ENCODE measurements around the gene KIF14.
A peak's percentile ranks its signal among the peaks of the same experiment; 100 is the strongest.
"Not testable (repeated sequence)": the region's sequence is repeated elsewhere in the genome, so short reads cannot be mapped to it uniquely, and the experiment has no call there.

Gene KIF14

DNA sequence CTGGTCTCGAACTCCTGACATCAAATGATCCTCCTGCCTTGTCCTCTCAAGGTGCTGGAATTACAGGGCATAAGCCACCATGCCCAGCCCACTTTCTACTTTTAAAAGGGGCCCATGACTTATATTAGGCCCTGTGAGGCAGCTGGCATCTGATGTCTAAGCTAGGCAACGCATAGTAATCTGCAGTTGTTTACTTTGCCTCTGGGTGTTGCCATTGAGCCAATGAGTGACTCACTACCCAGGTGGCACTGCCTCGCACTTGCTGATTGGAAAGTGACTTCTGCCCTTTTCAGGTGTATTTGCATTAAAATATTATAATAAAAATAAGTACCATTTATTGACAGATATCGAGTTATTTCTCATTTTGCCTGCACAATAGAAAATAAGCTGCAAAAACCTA, 84.9 kb downstream of the KIF14 start:
- DNase-seq = no peak

GRCh38 chr1:200530623-200531261, 89.8 kb downstream of the KIF14 start:
- peak; percentile 71 for DNase-seq

- DNase-seq = no peak
Measured at GRCh38 chr1:200528858-200529606, 91.5 kb downstream of the KIF14 start.

- DNase-seq = no peak
Measured at GRCh38 chr1:200527670-200528069, 92.9 kb downstream of the KIF14 start.

DNA sequence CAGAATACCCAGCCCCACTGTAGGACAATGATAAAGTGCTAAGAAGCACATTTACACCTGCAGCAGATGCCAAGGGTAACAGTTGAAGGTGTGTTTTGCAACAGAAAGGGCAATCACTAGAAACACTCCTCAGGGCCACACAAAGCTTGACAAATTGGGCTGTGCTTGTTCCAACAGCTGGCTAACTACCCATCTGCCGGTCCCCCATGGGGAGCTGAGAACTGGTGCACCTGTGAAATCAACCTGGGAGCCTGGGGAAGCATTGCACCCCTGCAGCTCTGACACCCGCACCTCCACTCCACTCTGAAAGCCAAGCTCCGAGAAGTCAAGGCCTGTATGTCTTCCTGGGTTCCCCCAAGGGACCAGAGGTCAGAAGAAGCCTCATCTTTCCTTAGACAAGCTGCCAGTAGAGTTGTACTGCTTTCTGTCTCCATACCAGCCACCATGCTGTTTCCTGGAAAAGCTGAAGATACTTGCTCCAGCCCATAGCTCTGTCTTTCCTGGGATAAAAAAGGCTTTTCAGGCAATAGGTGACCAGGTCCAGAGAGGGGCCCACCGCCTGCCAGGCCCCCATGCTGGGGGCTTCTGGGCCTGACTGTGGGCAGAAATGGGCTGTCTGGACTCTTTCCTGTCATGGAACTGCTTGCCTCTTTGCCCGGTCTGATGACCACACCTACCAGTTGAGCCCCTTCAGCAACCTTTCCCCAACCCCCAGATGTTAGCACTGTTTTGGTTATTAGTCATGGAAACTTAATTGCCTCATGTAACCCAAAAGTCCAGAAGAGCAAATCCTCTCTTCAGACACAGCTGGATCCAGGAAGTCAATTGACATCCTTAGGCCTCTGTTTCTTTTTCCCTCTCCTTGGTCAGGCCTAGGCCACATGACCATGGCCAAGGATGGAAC, 93.6 kb downstream of the KIF14 start:
- no peak for DNase-seq

DNA sequence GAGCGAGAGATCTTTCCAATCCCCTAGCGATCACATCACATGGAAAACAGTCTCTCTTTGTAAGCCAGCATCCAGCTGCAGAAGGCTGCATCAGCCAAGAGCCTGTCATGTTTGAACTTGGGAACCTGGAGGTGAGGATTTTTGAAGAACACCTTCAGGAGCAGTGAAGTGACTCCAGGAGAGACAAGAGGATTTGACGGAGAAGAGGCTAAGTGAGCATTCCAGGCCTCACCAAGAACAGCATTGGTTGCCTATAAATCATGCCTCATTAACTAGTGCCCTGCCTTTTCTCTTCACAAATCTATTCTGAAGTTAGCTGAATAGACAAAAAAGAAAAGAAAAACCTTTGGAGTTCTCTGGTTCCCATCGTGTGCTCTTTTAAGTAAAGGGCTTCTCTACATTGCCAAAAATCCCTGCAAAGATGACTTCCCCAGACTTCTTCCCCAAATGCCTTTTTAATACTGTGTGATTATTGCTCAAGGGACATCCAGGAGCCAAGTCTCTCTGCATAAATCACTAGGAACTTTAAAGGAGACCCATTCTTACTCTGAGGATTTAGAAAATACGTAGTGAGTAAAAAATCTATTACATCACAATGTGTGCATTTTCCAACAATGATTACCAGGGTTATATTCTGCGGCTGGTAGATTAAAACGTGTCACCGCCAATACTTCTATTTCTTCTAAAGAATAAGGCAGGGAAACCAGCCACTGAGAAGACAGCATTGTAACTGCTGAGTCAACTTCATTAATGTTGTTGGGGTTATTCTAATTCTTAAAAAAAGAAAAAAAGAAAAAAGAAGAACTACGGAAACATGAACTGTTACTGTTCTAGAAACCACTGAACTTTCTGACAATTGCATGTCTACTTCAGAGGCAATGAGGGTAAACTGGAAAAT, 95.2 kb downstream of the KIF14 start:
- DNase-seq = no peak

DNA sequence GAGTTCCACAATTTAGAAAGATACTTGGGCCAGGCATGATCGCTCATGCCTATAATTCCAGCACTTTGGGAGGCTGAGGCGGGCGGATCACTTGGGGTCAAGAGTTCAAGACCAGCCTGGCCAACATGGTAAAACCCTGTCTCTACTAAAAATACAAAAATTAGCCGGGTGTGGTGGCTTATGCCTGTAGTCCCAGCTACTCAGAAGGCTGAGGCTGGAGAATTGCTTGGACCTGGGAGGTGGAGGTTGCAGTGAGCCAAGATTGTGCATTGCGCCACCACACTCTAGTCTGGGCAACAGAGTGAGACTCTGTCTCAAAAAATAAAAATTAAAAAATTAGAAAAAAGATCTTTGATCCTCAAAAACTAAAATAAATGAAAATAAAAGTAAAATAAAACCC, 96.0 kb downstream of the KIF14 start:
- not testable (repeated sequence) for DNase-seq

- no peak for DNase-seq
Measured at GRCh38 chr1:200524092-200524491, 96.5 kb downstream of the KIF14 start.

- DNase-seq = no peak
Measured at GRCh38 chr1:200520735-200521134, 99.8 kb downstream of the KIF14 start.

DNA sequence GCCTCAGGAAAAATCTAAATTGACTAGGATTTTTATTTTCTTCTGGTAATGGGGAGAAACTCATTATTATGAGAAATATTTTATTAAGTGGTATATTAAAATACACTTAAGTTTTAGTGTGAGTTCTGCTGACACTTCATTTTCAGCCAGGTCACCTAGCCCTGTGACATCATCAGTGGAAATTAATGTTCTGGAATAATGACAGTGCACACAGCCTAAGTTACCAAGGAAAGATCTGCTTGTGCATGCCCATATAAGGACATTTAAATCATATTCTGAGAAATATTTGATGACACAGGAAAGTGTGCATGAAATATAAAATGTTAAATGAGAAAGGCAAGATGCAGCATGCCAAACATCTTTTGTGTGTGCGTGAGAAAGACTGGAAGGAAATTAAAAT, 102.0 kb downstream of the KIF14 start:
- DNase-seq = no peak

- DNase-seq = no peak
Measured at GRCh38 chr1:200512191-200512590, 108.4 kb downstream of the KIF14 start.

DNA sequence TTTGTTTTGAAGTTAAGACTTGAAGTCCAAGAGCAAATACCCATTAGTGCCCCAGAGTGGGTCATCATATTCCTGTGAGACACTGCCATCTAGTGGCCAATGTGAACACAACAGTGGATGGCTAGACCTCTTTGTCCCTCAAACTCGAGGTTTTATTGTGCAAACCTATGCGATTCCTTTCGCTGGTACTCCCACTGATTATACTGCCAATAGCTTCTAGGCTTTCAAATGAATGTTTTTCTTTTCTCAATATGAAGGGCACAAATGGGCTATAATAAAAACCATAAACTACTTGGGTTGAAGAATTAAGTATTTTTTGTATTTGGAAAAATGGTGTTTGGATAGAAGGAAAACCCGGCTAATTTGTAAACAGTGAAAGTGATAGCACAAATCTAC, 110.3 kb downstream of the KIF14 start:
- DNase-seq = peak; percentile 84

DNA sequence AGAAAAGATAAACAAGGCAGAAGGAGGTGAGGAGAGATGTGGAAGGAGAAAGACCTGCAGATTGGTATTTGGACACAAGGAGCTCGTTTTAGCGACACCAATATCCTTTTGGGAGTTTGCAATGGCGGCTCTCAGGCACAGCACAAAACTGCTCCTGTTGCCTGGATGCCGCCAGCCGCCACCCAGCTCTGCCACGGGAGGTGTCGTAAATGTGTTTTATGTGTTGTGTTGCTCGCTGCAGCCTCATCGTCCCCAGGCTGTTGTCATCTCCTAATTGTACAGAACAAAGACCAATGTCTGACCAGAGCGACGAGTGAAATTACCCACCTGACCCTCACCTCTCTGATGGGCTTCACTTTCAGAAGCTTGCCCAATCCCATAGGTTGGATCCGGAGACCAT, 114.1 kb downstream of the KIF14 start:
- no peak for DNase-seq

GRCh38 chr1:200505257-200505656, 115.3 kb downstream of the KIF14 start:
- DNase-seq = no peak

Data from activated effector memory CD4-positive, alpha-beta T cell treated with anti-CD3 and anti-CD28 coated beads, Interleukin-2, amount 50 U/mL, for 16 hours (primary cell).